ENCODE measurements around the gene COLQ. TPM values are rescaled to one million over a fixed set of nuclear protein-coding genes. Genes with fewer than 3 reads are reported as not detected.

Gene COLQ
- total and polyA plus RNA-seq, 8 donors: 1.9 to 12.6 (median 10.1) TPM

DNA sequence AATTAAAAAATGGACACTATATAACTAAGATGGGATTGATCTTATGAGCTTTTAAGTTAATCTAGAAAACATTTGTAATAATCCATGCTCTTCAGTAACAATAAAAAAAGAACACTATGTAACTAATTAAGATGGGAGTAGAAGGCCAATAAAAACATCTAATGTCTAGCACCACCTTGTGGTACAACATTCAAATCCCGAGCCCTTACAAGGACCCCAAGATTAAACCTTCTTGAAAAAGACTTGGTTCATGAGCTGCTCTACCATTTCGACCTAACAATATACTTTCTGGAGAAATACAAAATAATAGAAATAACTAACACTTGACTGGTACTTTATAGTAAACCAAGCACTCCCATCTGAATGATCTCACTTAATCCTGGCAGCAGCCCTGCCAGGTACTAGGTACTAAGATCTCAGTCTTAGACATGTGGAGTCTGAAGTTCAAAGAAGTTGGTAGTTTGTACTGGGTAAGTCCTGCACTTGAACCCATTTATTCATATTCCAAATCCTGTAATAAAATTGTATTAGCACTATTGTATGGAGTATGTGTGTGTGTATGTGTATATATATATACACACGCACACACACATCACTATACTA, 116.0 kb downstream of the COLQ start:
- DNase-seq (peak in 2 of 4 donors; percentile 25 to 52), ATAC-seq (peak; percentile 85)
- peaks cover 0 to 24% of the 10 kb centered on the region in 2 donors for H3K4me1 ChIP-seq
- no peaks in the 10 kb centered on the region for H3K27me3 ChIP-seq
- H3K27ac ChIP-seq: no peak overlapping the region
- intact Hi-C loops (cut with DNase I): no loop called here
- H3K36me3 ChIP-seq: peaks cover 0 to 6% of the 10 kb centered on the region in 2 donors
- H3K9me3 ChIP-seq: no peaks in the 10 kb centered on the region
- no peak overlapping the region for H3K4me3 ChIP-seq
- TF ChIP-seq, protein P1, sequence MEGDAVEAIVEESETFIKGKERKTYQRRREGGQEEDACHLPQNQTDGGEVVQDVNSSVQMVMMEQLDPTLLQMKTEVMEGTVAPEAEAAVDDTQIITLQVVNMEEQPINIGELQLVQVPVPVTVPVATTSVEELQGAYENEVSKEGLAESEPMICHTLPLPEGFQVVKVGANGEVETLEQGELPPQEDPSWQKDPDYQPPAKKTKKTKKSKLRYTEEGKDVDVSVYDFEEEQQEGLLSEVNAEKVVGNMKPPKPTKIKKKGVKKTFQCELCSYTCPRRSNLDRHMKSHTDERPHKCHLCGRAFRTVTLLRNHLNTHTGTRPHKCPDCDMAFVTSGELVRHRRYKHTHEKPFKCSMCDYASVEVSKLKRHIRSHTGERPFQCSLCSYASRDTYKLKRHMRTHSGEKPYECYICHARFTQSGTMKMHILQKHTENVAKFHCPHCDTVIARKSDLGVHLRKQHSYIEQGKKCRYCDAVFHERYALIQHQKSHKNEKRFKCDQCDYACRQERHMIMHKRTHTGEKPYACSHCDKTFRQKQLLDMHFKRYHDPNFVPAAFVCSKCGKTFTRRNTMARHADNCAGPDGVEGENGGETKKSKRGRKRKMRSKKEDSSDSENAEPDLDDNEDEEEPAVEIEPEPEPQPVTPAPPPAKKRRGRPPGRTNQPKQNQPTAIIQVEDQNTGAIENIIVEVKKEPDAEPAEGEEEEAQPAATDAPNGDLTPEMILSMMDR (IDR thresholded peaks at IDR 0.05): peak; percentile 55 to 71

DNA sequence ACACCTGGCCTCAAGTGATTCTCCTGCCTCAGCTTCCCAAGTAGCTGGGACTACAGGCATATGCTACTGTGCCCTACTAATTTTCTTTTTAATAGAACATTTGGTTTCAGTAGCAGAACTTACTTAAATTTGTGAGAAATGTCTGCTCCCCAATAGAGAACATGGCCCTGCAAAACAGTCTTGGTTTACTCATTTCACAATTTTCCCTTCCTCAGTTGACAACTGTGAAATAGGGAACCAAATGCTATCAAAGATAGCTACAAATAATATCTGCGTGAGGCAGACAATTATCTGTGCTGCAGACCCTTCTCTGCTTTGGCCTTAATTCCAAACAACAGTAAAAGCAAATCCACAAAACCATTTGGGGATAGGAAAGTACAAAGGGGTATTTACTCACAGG, 116.7 kb downstream of the COLQ start:
- Histone ChIP-seq H3K36me3 (no peaks in the 10 kb centered on the region), H3K9me3 (no peaks in the 10 kb centered on the region), H3K27ac (no peak overlapping the region), H3K4me3 (no peak overlapping the region), H3K27me3 (no peaks in the 10 kb centered on the region), H3K4me1 (peaks cover 0 to 22% of the 10 kb centered on the region in 2 donors)
- DNase-seq: no peak
- ATAC-seq: no peak
- intact Hi-C loops (cut with DNase I): no loop called here
- TF ChIP-seq, protein P1 (IDR thresholded peaks at IDR 0.05): no peak

DNA sequence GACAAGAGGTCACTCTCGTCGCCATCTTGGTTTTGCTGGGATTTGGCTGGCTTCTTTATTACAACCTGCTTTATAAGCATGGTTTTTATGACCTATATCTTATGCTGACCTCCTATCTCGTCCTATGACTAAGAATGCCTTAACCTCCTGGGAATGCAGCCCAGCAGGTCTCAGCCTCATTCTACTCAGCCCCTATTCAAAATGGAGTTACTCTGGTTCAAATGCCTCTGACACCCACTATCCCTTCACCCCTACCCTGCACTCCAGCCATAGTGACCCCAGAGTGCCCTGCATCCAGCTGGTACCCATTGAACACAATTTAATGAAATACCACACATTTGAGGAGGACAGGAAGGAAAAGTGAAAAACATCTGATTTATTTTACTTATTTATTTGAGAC, 117.5 kb downstream of the COLQ start:
- Histone ChIP-seq H3K27ac (no peak overlapping the region), H3K4me3 (no peak overlapping the region), H3K4me1 (peaks cover 0 to 14% of the 10 kb centered on the region in 2 donors), H3K27me3 (no peaks in the 10 kb centered on the region), H3K36me3 (no peaks in the 10 kb centered on the region), H3K9me3 (no peaks in the 10 kb centered on the region)
- DNase-seq (no peak), ATAC-seq (no peak)
- TF ChIP-seq, protein P1 (IDR thresholded peaks at IDR 0.05): no peak
- intact Hi-C loops (cut with DNase I): no loop called here

DNA sequence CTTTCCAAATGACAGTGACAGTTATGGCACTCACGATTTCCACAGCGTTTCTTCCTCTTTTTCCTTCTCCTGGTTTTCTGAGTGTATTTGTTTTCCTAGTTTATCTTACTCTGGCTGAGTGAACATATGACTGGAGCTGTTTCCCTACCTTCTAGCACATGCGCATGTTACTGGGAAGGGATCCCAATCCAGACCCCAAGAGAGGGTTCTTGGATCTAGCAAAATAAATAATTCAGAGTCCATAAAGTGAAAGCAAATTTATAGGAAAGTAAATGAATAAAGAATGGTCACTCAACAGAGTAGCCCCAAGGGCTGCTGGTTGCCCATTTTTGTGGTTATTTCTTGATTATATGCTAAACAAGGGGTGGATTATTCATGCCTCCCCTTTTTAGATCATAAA, 118.0 kb downstream of the COLQ start:
- no peak for DNase-seq
- Histone ChIP-seq H3K4me3 (no peak overlapping the region), H3K4me1 (peaks cover 0 to 11% of the 10 kb centered on the region in 2 donors), H3K27ac (no peak overlapping the region), H3K9me3 (no peaks in the 10 kb centered on the region), H3K27me3 (no peaks in the 10 kb centered on the region), H3K36me3 (no peaks in the 10 kb centered on the region)
- TF ChIP-seq, protein P1 (IDR thresholded peaks at IDR 0.05): no peak
- intact Hi-C loops (cut with DNase I): no loop called here
- no peak for ATAC-seq

DNA sequence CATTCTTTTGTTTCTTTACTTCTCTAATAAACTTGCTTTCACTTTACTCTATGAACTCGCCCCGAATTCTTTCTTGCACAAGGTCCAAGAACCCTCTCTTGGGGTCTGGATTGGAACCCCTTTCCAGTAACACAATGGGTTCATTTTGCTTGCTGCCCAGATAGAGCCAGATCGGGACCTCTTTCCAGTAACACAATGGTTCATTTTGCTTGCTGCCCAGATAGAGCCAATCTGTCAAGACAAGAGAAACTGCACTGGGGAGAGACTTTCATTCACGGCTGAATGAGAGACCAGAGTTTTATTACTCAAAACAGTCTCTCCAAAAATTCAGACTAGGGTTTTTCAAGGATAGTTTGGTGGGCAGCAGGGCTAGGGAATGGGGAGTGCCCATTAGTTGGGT, 119.6 kb downstream of the COLQ start:
- TF ChIP-seq, protein P1 (IDR thresholded peaks at IDR 0.05): no peak
- H3K27ac ChIP-seq: no peak overlapping the region
- no peaks in the 10 kb centered on the region for H3K9me3 ChIP-seq
- no peak overlapping the region for H3K4me3 ChIP-seq
- intact Hi-C loops (cut with DNase I): no loop called here
- ATAC-seq (no peak), DNase-seq (no peak)
- no peaks in the 10 kb centered on the region for H3K36me3 ChIP-seq
- peaks cover 0 to 11% of the 10 kb centered on the region in 2 donors for H3K4me1 ChIP-seq
- no peaks in the 10 kb centered on the region for H3K27me3 ChIP-seq

Small RNA genes lying within 50 kb of the gene (microRNA-seq; reads per million reads assigned to microRNA genes)
- gene MIR4270: 0 to 0.34 reads per million in 2 donors

Other genes starting within 250 kb of the COLQ start
- 10 to 100 TPM; 53.3 to 62.2 TPM for gene SH3BP5, start 189.1 kb downstream of the COLQ start, total RNA-seq
- gene SH3BP5, start 189.1 kb downstream of the COLQ start, polyA plus RNA-seq (ENCODE audit: insufficient read length in 6 of 6): 10 to 100 TPM; 57.0 to 65.5 (median 60.9) TPM
- 10 to 100 TPM; 14.7 to 16.1 TPM for gene METTL6, start 94.2 kb downstream of the COLQ start, total RNA-seq
- gene METTL6, start 94.2 kb downstream of the COLQ start, polyA plus RNA-seq (ENCODE audit: insufficient read length in 6 of 6): 10 to 100 TPM; 30.2 to 37.3 (median 32.5) TPM
- gene EAF1, start 94.1 kb downstream of the COLQ start, total RNA-seq: 10 to 100 TPM; 21.3 to 23.0 TPM
- gene EAF1, start 94.1 kb downstream of the COLQ start, polyA plus RNA-seq (ENCODE audit: insufficient read length in 6 of 6): 10 to 100 TPM; 17.4 to 21.0 (median 18.7) TPM
- 10 to 100 TPM; 15.5 to 15.6 TPM for gene HACL1, start 79.9 kb upstream of the COLQ start, total RNA-seq
- gene HACL1, start 79.9 kb upstream of the COLQ start, polyA plus RNA-seq (ENCODE audit: insufficient read length in 6 of 6): 10 to 100 TPM; 17.3 to 24.6 (median 20.0) TPM
- gene BTD, start 80.0 kb upstream of the COLQ start, total RNA-seq: 10 to 100 TPM; 16.3 to 21.2 TPM
- gene BTD, start 80.0 kb upstream of the COLQ start, polyA plus RNA-seq (ENCODE audit: insufficient read length in 6 of 6): 10 to 100 TPM; 13.5 to 17.9 (median 16.6) TPM

All from left lung (tissue), 10 donors.